Stomach (tissue), 9 donors: ENCODE results near the gene DNAJC15. TPM values are rescaled to one million over a fixed set of nuclear protein-coding genes. Genes with fewer than 3 reads are reported as not detected.

ENCODE experiments used
- DNase-seq, 2 donors: peaks; one replicate each; pipeline versions ENCODE4 v3.0.0 to v3.0.0-alpha.2; 2013 to 2019
- H3K27ac ChIP-seq, 5 donors: fragments of 200-600 bp in 4 of 5; sonication (generic) in 4 of 5; one replicate each; pipeline ENCODE4 v1.5.1; 2013 to 2019; ENCODE audit warnings: mild to moderate bottlenecking in 1 of 5, moderate library complexity in 1 of 5
- H3K27me3 ChIP-seq, 3 donors: fragments of 200-600 bp; sonication (generic); one replicate each; pipeline ENCODE4 v1.5.1; 2017 to 2019; ENCODE audit warnings: mixed run types in 1 of 3
- H3K36me3 ChIP-seq, 4 donors: fragments of 200-600 bp; sonication (generic); 1 replicate in 3 of 4; 2 replicates in 1 of 4; pipeline ENCODE4 v1.5.1; 2016 to 2019
- H3K4me1 ChIP-seq, 4 donors: fragments of 200-600 bp; sonication (generic); one replicate each; pipeline ENCODE4 v1.5.1; 2016 to 2019
- H3K4me3 ChIP-seq, 4 donors: fragments of 200-600 bp; sonication (generic) in 3 of 4; one replicate each; pipeline ENCODE4 v1.5.1; 2016 to 2019; ENCODE audit warnings: mild to moderate bottlenecking in 1 of 4
- H3K9me3 ChIP-seq, 4 donors: fragments of 200-600 bp; sonication (generic); one replicate each; pipeline ENCODE4 v1.5.1; 2016 to 2019
- EP300 ChIP-seq: sonication (generic); formaldehyde crosslinking; IDR thresholded peaks from one replicate; pipeline ENCODE4 v1.6.1; 2017; ENCODE audit warnings: antibody characterized with exemption
- POLR2A ChIP-seq, 4 donors: fragments of 450-650 bp; IDR thresholded peaks; one replicate each; pipeline ENCODE4 v1.6.1; 2016; ENCODE audit warnings: antibody characterized with exemption in 4 of 4, control low read depth in 2 of 4, mild to moderate bottlenecking in 1 of 4, moderate library complexity in 1 of 4
- POLR2AphosphoS5 ChIP-seq, 3 donors: sonication (generic); formaldehyde crosslinking; IDR thresholded peaks; one replicate each; pipeline ENCODE4 v1.6.1; 2016; ENCODE audit warnings: antibody characterized with exemption in 3 of 3
- WGBS, 5 donors: extraction: QIAGEN DNeasy Blood & Tissue Kit in 3 of 5; methylation state at CpG; one replicate each; pipeline versions ENCODE4 v1.1.5 to v1.1.7; 2013 to 2018; 5-methylcytosine and 5-hydroxymethylcytosine counted together
- intact Hi-C: fragments of 100-400 bp; cut with DNase I; formaldehyde crosslinking; loops from one replicate; pipeline ENCODE4 v1.15.1; 2023; ENCODE audit warnings: low total_unique reads
- polyA plus RNA-seq, 3 donors: library from polyadenylated mRNA; stranded (reverse); fragments of 200-250 nt; gene quantifications; one replicate each; pipeline ENCODE4 v1.2.3, GENCODE V29; 2013
- total RNA-seq, 5 donors: library from RNA; depleted of rRNA; stranded (reverse); fragments of >200 nt; gene quantifications; one replicate each; pipeline versions ENCODE4 v1.1.0 to v1.2.3, GENCODE V29; 2014 to 2016
- TF ChIP-seq, protein P1 (sequence below), 7 experiments: fragments of 450-650 bp in 4 of 7; fragments of 200-600 bp in 3 of 7; sonication (generic) in 3 of 7; IDR thresholded peaks; one replicate each; pipeline ENCODE4 v1.5.1; 2016 to 2019; ENCODE audit warnings: antibody characterized with exemption in 7 of 7, control low read depth in 2 of 7, mild to moderate bottlenecking in 1 of 7
- donor health status: healthy with polysubstance abuse.
- donor health status: Bipolar disorder and iron deficiency.
- donor health status: healthy.

Gene DNAJC15
- total and polyA plus RNA-seq, 8 donors: 4.5 to 19.3 (median 10.7) TPM

DNA sequence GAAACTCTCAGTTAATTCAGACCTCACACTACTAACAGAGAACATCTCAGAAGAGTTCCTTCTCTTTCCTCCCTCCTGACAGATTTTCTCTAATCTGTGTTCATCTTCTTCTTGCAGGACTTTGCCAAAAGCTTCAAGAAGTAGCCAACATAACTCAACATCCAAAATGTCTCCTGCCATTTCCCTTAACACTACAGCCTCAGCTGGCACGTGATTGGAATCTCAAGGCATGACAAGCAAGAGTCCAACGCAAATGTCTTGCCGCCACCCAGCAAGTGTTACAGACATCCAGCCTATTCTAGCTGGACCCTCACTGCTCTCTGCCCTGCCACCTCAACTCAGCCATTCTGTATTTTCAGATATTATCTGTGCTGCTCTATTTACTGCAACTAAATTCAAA, 135.1 kb downstream of the DNAJC15 start:
- Histone ChIP-seq H3K4me3 (no peak overlapping the region), H3K4me1 (no peaks in the 10 kb centered on the region), H3K27me3 (no peaks in the 10 kb centered on the region), H3K27ac (no peak overlapping the region), H3K36me3 (no peaks in the 10 kb centered on the region), H3K9me3 (no peaks in the 10 kb centered on the region)
- WGBS, 5 donors: 90 to 96% (median 94%) methylated on average over 3 of the region's 3 CpGs
- DNase-seq: no peak
- intact Hi-C loops: no loop called here
- TF ChIP-seq EP300 (no peak), POLR2A (IDR thresholded peaks at IDR 0.05) (no peak), POLR2AphosphoS5 (IDR thresholded peaks at IDR 0.05) (no peak)
- TF ChIP-seq, protein P1, sequence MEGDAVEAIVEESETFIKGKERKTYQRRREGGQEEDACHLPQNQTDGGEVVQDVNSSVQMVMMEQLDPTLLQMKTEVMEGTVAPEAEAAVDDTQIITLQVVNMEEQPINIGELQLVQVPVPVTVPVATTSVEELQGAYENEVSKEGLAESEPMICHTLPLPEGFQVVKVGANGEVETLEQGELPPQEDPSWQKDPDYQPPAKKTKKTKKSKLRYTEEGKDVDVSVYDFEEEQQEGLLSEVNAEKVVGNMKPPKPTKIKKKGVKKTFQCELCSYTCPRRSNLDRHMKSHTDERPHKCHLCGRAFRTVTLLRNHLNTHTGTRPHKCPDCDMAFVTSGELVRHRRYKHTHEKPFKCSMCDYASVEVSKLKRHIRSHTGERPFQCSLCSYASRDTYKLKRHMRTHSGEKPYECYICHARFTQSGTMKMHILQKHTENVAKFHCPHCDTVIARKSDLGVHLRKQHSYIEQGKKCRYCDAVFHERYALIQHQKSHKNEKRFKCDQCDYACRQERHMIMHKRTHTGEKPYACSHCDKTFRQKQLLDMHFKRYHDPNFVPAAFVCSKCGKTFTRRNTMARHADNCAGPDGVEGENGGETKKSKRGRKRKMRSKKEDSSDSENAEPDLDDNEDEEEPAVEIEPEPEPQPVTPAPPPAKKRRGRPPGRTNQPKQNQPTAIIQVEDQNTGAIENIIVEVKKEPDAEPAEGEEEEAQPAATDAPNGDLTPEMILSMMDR (IDR thresholded peaks at IDR 0.05): no peak

DNA sequence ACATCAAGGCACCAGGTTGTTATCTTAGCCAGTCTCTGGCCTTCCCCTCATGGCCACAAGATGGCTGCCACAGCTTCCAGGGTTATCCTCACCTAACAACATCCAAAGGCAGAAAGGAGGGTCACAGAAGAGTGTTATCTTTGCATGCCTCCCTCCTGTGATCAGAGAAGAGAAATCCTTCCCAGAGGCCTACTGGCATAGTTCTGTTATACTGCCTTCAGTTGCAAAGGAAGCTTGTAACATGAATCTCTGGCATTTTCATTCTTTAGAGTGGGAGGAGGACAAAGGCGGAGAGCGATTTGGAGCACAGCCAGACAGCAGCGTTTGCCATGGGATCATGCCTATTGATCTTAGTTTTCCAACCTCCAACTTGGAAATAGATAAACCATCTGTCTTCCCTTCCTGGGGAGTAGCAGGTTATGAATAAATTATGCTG, 135.7 kb downstream of the DNAJC15 start:
- Histone ChIP-seq H3K4me3 (no peak overlapping the region), H3K36me3 (no peaks in the 10 kb centered on the region), H3K4me1 (no peaks in the 10 kb centered on the region), H3K27me3 (no peaks in the 10 kb centered on the region), H3K27ac (no peak overlapping the region), H3K9me3 (no peaks in the 10 kb centered on the region)
- 17 to 66% (median 32%) methylated on average over 3 of the region's 3 CpGs for WGBS, 5 donors
- intact Hi-C loops: no loop called here
- TF ChIP-seq, protein P1 (IDR thresholded peaks at IDR 0.05): no peak
- DNase-seq: peak in 1 of 2 donors; percentile 46

Other genes with a start within 250 kb of the DNAJC15 start
- under 1 TPM in 2 of 5 donors, not detected in 3; under 0.01 to 0.18 TPM for gene FAM216B, start 242.0 kb upstream of the DNAJC15 start, total RNA-seq
- gene FAM216B, start 242.0 kb upstream of the DNAJC15 start, polyA plus RNA-seq: under 1 TPM in 1 of 3 donors, not detected in 2; 0.03 TPM
- 100 to 1,000 TPM in 1 of 5 donors, 10 to 100 TPM in 1, 1 to 10 TPM in 2, not detected in 1; 3.8 to 115 (median 12.8) TPM for gene EPSTI1, start 31.3 kb upstream of the DNAJC15 start, total RNA-seq
- 1 to 10 TPM; 3.5 to 5.2 (median 4.2) TPM for gene EPSTI1, start 31.3 kb upstream of the DNAJC15 start, polyA plus RNA-seq